RWPE1 (cell line): ENCODE measurements around the gene UBE3B.

ENCODE experiments used
- CTCF ChIA-PET: fragments of 350-600 bp; sonication (Branson Sonifier 250); formaldehyde crosslinking; extraction: SDS; loops from one replicate; lab custom pipeline; 2021; lab: Yijun Ruan, JAX
- POLR2A ChIA-PET: fragments of 400-600 bp; formaldehyde crosslinking; extraction: SDS; loops from one replicate; lab custom pipeline; 2020; ENCODE audit warnings: antibody characterized with exemption; ENCODE audit not compliant: low non-redundant PET; lab: Yijun Ruan, JAX
- DNase-seq: peaks from one replicate; pipeline ENCODE4 v3.0.0; 2012; ENCODE audit warnings: low spot score
- H3K27ac ChIP-seq: fragments of 450-650 bp; 2 replicates; pipeline ENCODE4 v1.5.1; 2017
- CTCF ChIP-seq: fragments of 450-650 bp; conservative IDR thresholded peaks from 2 replicates; pipeline ENCODE4 v1.5.1; 2017; ENCODE audit warnings: low read depth, mild to moderate bottlenecking

Gene UBE3B

GRCh38 chr12:109518820-109519665, 41.6 kb downstream of the UBE3B start:
- POLR2A ChIA-PET = no interaction called here

DNA sequence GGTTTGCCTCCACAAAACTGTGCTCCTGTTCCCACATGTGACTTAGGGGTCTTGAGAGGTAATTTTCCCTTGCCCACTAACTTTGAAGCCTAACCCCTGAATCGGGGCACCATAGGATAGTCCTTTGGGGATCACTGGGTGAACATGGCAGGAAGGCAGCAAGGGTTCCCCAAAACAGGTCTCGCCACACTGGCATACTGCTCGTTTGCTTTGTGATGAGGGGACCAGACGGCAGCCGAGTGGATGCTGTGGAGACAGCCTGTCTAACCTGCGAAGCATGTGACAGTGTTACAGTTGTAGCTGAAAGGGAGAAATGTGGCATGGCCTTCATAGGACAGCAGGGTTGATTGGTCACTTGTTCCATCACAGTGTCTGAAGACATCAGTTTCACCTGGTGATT, 42.4 kb downstream of the UBE3B start:
- ChIA-PET POLR2A (no interaction called here), CTCF (interaction anchor here (0.5 to 1.4 kb wide), 3 partner anchors 78 to 1638 kb away, joined by 3 to 5 read pairs (median 3); no protein-coding TSS in a partner anchor)
- no peak for TF ChIP-seq CTCF
- DNase-seq = no peak
- H3K27ac ChIP-seq = no peak overlapping the region

More at GRCh38 chr12:109518820-109519665, 41.6 kb downstream of the UBE3B start:
- peak; percentile 82 for DNase-seq
- TF ChIP-seq CTCF = peak; percentile 81
- no peak overlapping the region for H3K27ac ChIP-seq
- CTCF ChIA-PET = interaction anchor here (0.5 to 1.4 kb wide), 8 partner anchors 8 to 1639 kb away, joined by 3 to 5 read pairs (median 3); no protein-coding TSS in a partner anchor

DNA sequence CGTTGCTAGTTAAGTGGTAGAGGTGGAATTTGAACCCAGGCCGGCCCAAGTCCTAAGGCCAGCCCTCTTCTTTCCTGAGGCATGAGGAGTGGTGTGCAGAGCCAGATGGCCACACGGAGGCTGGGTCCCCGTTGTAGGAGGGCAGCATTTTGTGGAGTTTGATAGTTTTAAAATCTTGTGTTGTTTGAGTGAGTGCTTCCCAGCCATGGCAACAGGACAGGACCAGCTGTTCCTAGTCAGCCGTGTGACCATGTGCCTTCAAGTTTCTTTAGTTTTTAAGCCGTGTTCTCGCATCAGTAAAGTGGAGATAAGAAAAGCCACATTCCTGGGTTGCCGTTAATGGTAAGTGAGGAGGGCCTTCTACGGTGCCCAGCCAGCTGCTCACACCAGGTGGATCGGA, 44.4 kb downstream of the UBE3B start:
- CTCF ChIA-PET = interaction anchor here (0.7 to 1.0 kb wide), 2 partner anchors 94 to 253 kb away, joined by 3 read pairs; no protein-coding TSS in a partner anchor
- no peak for TF ChIP-seq CTCF
- no peak for DNase-seq
- POLR2A ChIA-PET = no interaction called here
- no peak overlapping the region for H3K27ac ChIP-seq

GRCh38 chr12:109523071-109523470, 45.6 kb downstream of the UBE3B start:
- no peak overlapping the region for H3K27ac ChIP-seq
- ChIA-PET CTCF (interaction anchor here (0.8 kb wide), 1 partner anchor 95 kb away, joined by 5 read pairs; no protein-coding TSS in a partner anchor), POLR2A (no interaction called here)
- no peak for DNase-seq
- no peak for TF ChIP-seq CTCF

GRCh38 chr12:109523504-109523903, 46.1 kb downstream of the UBE3B start:
- ChIA-PET CTCF (interaction anchor here (0.8 kb wide), 1 partner anchor 95 kb away, joined by 5 read pairs; no protein-coding TSS in a partner anchor), POLR2A (no interaction called here)
- TF ChIP-seq CTCF = no peak

GRCh38 chr12:109524466-109525278, 47.2 kb downstream of the UBE3B start:
- DNase-seq = no peak
- POLR2A ChIA-PET = no interaction called here
- no peak overlapping the region for H3K27ac ChIP-seq
- no peak for TF ChIP-seq CTCF
- CTCF ChIA-PET = interaction anchor here (0.6 kb wide), 1 partner anchor 113 kb away, joined by 5 read pairs; no protein-coding TSS in a partner anchor

More at GRCh38 chr12:109523504-109523903, 46.1 kb downstream of the UBE3B start:
- no peak for DNase-seq
- no peak overlapping the region for H3K27ac ChIP-seq
